GDM1 (cell line): ENCODE results near the gene LIPA.
"Not testable (repeated sequence)": the region's sequence is repeated elsewhere in the genome, so short reads cannot be mapped to it uniquely, and the experiment has no call there.

Source experiments
- DNase-seq: peaks from one replicate; lab custom pipeline; 2025; lab: John Stamatoyannopoulos, UW

Gene LIPA

DNA sequence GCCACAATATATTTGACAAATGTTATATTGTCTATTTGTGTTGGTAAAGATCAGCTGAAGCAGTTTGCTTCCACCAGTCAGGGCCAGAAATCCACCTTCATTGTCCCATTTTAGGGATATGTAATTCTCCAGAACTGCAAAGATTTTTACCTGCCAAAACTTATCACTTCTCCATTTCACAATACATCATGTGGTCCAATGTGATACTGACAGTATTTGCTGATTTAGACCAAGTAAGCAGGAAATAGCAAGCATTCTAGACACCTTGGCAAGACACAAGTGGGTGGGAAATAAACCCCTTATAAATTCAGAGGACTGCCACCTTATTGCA lies 18.5 kb upstream of the LIPA start:
- no peak for DNase-seq

DNA sequence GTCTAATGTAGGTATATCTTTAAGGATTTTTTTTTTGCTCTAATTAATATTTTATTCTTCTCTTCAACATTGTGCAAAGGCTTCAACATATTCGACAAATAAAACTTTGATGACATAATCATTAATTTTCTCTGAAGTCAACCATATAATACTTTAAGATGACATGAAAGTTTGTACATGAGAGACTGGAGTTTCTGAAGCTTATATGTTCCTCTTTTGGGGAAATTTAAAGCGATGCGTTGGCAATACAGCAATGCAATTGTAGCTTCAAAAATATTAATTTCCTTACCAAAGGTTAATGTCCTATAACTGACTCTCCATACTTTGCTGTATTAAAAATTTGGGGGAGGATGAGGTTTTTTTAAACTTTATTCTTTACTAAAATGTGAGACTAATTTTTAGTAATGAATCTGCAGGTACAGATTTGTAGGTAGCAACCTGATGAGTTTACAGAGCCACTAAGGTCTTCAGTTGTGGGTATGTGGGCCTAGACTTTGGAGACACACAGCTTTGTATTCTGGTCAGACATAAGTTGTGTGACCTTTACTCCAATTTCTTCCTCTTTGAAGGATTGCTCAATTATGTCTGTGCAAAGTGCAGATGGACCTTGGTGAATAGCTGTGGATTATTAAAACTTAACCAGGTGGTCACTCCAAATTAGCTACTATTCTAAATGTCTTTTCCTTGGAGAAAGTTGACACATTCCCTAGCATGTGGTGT lies 18.0 kb upstream of the LIPA start:
- no peak for DNase-seq

DNA sequence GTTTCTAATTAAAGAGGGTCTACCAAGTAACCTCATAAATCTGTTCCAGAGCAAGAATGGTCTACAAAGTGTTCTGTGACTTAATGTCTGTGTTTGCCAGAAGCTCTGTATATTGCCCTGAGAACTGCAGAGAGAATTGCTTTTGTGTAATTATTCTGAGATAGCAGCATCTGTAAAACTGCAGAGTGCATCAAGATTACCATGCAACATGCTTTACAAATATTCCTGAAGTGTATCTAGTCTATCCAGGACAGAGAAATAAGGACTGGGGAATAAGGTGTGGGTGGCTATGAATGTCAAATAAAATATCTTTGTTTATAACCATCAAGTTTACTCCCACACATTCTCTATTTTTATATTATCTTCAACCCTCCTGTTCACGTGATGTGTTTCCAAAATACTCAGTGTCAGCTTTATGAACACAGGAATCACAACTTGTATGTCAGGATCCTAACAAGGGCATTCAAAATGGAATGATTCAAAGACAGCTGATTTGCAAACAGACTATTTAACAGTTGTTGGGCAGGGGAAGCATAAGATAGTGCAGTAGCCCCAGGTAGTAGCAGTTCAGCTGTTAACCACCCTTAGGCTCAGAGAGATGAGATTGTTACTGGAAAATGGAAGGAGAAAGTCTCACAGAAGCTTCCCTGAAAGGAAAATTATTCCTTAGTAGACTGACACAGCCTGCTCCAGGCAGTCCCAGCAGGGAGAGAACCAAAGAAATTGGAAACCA lies 15.3 kb upstream of the LIPA start:
- DNase-seq = no peak

DNA sequence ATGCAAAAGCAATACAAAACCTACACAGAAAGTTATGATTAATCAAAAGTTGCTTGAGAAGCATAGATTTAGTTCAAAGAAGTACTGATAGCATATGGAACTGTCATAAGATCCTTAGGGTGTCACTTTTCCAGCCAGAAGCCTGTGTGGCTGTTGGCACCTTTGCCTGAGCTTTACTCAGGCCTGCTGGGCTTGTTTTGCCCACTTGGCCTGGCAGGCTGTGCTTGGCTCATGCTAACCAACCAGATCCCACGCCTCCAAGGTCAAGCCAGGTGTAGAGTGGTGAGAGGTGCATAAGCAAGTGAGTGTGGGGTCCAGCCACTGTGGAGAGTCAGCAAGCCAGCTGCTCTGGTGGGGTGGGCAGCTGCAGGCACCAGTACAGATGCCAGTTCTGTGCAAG lies 12.0 kb upstream of the LIPA start:
- DNase-seq = no peak

DNA sequence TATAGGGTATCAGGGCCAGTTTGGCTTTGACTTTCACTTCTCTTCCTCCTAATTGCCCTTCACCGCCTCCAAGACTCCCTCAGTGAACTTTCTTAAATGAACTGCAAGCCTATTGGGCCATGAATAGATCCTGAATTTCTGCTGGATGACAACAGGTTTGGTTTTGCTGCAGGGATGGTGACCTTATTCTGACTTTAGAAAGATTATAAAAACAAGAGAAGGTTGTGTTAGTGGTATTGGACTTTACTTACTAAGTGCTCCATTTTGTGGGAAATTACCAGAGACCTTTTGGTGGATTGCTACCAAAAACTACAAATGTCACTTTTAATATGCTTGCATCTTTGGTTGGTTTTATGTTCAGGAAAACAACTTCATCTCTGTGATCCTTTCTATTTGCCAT lies 11.5 kb upstream of the LIPA start:
- DNase-seq = no peak

DNA sequence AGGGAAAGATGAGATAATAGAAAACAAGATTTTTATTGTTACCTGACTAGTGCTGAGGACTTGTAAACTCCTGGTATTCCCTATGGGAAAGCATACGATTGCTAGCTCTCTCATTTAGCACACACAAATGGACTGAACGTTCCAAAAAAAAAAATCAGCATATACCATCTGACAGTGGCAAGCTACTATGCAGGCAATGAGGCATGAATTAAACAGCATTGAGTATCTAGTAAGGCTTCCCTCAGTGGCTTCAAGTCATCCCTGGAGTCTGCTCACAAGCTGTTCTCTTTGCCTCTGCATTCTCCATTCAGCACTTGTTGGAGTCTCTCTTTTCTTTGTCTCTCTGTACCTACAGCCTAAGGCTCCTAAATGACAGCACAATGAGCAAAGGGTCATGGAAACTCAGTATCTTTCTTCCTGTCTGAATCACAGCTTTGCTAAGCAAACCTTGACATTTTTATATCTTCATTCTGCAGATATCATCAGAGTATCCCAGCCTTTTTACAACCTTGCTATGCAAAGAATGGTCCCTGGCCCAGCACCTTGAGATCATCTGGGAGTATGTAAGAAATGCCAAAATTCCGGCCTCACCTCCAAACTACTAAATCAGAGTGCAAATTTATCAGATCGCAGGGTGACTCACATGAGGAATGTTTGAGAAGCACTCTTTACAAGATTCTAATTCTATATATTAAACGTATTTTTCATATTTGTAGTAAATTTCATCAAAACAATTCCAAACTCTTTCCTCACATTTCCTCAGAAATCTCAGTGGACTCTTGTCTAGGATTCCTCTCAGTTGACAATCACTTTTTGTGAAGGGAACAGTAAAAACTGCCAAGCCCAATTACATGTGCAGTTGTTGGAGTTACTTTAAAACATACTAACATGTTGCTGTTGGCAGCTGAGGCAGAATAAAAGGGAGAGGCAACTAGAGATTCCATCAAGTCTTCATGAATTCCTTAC lies 10.8 kb upstream of the LIPA start:
- DNase-seq = no peak

DNA sequence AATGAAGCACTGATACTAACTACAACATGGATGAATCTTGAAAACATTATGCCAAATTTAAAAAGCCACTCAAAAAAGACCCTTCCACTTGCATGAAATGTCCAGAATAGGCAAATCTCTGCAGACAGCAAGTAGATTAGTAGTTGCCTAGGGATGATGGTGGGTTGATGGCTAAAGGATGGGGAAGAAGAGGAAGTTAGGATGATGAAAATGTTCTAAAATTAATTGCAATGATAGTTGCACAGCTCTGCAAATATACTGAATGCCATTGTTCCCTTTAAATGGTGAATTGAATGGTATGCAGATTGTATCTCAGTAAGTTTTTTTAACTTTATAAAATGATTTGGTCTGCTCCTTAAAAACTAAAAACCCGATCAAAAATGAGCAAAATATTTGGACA lies 7.3 kb upstream of the LIPA start:
- DNase-seq = no peak

DNA sequence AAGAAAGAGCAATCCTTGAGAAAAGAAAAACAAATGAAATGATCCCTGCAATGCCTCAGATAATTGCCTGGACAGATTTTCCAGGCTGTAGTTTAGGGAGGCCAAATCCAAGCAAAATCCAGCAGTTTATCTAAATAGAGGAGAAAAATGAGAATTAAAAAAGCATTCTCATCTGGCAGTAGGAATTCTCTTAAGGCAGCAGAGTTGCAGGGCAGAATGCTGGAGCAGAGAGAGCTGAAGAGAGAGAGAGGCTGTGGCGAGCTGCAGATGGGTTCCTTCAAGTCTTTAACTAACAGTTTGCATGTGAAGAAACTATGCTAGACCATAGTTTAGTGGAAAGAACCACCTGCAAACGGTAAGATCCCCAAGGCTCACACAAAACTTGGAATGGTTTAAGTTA lies 6.0 kb upstream of the LIPA start:
- DNase-seq = no peak

DNA sequence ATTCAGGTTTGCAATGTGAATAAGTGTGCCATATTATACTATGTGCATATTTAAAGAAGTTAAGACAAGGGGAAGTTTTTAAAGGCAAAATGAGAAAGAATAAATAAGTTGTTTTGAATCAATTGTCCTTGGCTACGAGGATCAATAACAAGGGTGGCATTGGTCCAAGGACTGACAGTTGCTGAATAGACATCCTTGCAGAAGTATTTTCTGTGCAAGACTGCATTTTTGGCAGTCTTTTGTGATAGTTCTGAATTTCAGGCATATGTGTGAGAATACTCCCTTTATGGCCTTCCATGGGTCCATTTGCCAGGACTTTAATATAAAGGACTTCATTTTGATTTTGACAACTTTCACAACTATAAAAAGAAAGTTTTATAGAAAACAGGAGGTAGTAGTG lies 5.4 kb upstream of the LIPA start:
- DNase-seq = no peak

DNA sequence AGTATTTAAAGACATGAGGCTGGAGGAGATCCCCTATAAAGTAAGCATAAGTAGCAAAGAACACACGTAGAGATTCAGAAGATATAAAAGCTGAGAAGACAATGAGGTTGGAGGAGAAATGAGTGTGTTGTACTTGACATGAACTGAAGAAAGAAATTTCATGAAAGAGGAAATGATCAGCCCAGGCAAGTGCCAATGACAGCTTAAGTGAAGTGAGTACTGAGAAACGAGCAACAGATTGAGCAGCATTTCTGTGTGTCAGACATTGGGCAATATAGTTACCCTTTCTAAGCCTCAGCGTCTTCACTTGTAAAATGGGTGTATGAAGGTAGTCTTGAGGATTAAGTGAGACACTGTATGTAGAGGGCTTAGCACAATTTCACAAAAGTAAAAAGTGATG lies 4.8 kb upstream of the LIPA start:
- DNase-seq = no peak

DNA sequence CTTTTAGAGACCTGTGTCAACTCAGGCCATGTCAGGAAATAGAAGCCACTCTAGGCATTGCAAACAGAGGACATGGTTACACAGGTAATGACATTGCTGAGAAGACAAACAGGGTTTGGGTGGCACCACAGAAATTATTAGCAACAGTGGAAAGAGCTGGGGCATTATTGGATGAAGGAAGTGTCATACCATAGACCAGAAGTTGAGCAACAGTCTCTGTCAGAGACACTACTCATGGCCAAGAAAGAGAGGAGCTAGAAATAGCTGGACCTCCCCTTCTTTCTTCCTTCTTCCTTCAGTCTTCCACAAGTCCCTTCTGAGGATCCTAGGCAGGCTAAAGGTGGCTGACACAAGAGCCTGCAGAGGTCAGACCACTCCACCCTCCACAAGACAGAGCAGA lies 4.2 kb upstream of the LIPA start:
- no peak for DNase-seq

DNA sequence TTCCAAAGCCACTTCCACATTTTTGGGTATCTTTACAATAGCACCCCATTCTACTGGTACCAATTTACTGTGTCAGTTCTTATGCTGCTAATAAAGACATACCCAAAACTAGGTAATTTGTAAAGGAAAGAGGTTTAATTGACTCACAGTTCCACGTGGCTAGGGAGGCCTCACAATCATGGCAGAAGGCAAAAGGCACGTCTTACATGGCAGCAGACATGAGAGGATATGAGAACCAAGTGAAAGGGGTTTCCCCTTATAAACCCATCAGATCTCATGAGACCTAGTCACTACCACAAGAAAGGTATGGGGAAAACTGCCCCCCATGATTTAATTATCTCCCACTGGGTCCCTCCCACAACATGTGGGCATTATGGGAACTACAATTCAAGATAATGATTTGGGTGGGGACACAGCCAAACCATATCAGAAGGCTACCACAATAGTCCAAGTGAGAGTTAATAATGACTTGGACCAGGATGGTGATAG lies 3.6 kb upstream of the LIPA start:
- not testable (repeated sequence) for DNase-seq

DNA sequence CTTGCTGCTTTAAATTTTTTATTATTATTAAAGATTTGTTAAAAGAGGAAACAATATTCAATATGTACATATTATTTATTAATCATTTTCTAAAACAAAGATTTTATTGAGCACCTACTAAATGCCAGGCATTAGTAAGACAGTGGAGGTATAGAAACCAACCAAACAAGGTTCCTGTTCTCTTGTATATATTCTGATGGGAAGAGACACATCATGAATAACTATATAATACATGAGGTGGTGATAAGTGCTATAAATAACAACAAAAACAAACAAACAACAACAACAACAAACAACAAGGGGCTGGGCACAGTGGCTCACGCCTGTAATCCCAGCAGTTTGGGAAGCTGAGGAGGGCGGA lies 630 bp upstream of the LIPA start:
- no peak for DNase-seq

DNA sequence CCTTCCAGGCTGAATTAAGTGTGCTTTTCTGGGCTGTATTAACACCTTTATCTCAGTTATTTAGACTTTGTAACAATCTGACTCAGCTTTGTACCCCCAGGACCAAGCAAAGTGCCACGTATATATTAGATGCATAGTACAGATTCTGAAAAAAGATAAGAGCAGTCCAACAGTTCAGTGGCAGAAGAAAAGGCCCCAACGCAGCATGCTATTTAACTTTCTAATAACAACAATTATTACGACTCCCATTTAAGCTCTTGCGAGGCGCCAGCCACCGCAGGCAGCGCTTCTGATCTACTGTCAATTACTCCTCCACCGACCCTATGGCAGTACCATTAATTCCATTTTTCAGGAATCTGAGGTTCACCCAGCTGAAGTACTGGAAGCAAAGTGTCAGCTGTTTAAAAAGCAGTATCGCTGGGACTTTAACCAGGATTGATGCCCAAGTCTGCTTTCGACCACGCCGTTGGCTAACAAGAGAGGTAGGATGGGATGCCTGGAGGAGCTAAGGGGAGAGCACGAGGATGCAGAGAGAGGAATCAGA lies 638 bp downstream of the LIPA start:
- DNase-seq = no peak

DNA sequence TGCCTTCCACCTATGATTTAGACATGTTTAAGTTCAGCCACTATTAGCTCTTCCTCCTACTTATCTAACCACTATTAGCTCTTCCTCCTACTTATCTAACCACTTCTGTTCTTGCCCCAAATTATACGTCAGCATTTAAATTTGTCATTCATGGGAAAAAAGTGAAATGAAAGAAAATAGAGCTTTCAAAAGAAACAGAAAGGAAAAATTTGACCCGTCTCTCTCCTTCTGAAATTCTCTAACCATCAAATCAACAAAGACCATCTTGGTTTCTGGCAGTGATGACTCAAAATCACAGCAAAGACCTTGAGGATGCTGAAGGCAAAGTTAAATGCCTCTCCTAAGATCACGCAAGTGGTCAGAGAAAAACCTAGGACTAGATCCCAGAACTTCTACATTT lies 2.6 kb downstream of the LIPA start:
- DNase-seq = no peak

DNA sequence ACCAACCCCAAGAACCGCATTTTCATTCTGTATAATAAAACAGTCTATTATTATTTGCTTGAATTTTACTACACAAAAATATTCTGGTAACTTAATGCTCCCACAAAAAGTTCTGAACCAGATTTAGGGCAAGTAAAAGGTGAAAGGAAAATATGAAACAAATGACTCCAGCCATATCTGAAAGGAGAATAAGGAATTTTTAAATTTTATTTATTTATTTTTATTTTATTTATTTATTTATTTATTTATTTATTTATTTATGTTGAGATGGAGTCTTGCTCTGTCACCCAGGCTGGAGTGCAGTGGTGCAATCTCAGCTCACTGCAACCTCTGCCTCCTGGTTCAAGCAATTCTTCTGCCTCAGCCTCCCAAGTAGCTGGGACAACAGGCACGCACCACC lies 4.0 kb downstream of the LIPA start:
- DNase-seq = not testable (repeated sequence)

DNA sequence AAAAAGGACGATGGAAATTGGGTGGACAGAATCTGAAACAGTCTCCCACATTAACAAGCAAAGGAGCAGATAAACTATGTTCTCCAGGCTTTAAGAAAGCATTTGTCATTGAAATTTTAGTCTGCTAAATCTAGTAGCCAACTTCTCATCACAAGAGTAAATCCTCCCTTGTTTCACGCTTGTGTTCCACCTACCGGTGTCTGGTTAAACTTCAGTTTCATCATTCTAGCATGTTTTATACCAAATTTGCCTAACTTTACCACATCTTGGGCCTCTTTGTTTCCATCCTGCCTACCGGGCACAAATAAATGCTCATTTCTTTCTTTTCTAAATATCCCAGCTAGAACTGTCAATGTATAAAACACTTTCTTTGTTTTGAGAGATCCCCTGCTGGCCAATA lies 5.8 kb downstream of the LIPA start:
- DNase-seq = no peak

DNA sequence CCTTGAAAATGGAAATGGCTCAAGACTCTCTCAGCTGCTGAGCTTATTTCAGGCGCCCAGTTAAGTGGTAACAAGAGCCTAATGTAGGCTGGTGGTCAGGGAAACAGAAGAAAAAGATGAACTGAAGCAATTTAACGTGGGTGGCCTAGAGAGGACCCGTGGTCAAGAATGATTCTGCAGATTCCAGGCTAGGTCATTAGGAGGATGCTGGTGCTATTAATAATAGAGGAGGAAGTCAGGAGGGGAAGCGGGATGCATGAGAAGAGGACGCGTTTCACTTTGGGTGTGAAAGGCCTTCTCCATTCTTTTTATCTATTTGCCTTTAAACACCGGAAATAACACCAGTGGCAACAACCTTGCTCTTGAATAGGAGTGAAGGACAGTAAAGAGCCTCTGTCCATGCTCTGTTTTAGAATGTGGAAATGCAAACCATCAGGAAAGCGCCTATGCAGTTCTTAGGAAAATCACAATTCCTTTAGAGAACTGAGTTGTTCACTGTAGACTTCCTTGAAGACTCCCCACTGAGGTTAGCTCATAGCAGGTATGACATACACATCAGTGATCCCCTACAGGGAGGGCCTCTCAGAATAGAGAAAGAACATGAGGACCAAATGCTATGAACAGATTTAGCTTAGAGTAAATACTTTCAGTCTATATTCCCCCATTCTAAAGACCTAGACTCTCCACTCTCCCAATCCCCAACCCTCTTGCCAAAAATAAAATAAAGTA lies 8.6 kb downstream of the LIPA start:
- no peak for DNase-seq

DNA sequence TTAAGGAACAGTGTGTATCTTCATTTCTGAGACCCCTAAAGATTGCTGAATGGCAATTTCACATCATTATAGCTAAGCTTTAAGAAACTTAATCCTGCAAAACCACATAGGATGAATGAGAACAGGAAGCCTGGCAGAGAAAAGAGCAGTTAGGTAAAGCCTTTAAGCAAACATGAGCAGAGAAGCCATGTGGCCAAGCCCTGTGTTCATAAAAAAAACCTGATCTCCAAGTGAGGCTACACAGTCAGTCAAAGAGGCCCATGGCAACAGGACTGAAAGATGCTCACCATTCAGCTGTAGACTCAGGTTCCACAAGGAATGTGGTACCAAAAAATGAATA lies 9.3 kb downstream of the LIPA start:
- no peak for DNase-seq

DNA sequence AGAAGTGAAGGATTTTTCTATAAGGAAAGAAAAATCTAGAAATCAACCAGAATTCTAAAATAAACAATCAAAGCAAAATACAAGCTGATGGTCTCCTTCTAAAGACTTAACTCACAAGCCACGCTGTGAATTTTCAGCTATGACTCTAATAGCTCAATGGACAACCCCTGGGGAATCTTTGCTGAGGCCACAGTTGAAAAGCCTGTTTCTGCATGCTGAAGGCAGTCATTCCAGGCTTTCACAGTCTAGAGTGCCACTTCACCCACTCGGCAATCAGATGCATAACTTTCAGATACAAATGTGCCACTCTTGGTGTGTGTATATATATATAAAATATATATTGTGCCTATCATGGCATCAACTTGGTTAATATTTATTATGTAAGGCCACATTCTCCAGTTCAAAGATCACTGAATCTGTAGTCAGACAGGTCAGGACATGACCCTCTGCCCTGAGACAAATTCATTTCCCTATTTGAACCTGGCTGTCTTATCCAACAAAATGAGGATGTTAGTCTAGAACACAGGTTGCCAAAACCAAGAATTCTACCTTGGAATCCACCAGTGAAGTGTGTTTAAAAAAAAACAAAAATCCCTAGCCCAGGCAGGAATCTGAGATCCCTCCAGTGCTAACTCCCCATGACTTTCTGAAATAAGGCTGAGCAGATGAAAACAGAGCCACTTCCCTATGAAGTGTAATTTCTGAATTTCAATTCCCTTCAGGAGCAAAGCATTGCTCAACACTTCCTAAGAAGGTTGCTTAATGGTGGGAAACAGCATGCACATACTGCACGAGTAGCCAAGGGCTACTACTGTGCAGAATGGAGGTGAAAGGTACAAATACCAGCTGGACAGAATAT lies 9.9 kb downstream of the LIPA start:
- DNase-seq = no peak

DNA sequence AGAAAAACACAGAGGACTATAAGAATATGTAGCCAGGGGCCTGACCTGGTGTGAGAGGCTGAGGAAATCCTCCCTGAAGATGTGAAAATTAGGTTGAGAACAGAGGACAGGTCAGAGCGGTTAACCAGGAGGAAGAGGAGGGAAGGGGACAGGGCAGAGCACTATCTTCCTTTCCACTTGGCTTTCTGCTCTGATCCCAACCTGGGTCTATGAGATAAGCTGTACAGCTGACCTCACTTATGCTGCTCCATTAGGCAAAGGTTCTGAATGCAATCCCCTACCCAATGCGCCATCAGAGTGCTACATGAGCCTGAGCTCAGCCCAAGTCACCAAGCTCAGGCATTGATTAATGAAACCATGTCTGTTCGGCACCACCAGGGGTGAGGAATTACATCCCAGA lies 10.5 kb downstream of the LIPA start:
- DNase-seq = no peak
